Esophagus squamous epithelium (tissue), 5 donors: ENCODE data around the gene NCKAP5. TPM values are rescaled to one million over a fixed set of nuclear protein-coding genes. Genes with fewer than 3 reads are reported as not detected.

Experiments
- DNase-seq: peaks from one replicate; lab custom pipeline; 2025; lab: John Stamatoyannopoulos, UW
- H3K27ac ChIP-seq, 4 donors: fragments of 200-600 bp; sonication (generic); one replicate each; pipeline ENCODE4 v1.5.1; 2016 to 2019; ENCODE audit warnings: mild to moderate bottlenecking in 1 of 4
- H3K27me3 ChIP-seq, 4 donors: fragments of 200-600 bp; sonication (generic); 1 replicate in 3 of 4; 2 replicates in 1 of 4; pipeline versions ENCODE4 v1.5.1 to v1.6.0; 2017 to 2021; ENCODE audit warnings: antibody characterized with exemption in 1 of 4
- H3K36me3 ChIP-seq, 3 donors: fragments of 200-600 bp; sonication (generic); one replicate each; pipeline ENCODE4 v1.5.1; 2016 to 2019
- H3K4me1 ChIP-seq, 3 donors: fragments of 200-600 bp; sonication (generic); one replicate each; pipeline ENCODE4 v1.5.1; 2017 to 2019
- H3K4me3 ChIP-seq, 4 donors: fragments of 200-600 bp; sonication (generic); 1 replicate in 3 of 4; 2 replicates in 1 of 4; pipeline ENCODE4 v1.5.1; 2016 to 2019; ENCODE audit warnings: mild to moderate bottlenecking in 2 of 4, moderate library complexity in 1 of 4
- H3K9me3 ChIP-seq, 3 donors: fragments of 200-600 bp; sonication (generic); one replicate each; pipeline ENCODE4 v1.5.1; 2016 to 2019
- CTCF ChIP-seq, 6 experiments: fragments of 450-650 bp in 4 of 6; fragments of 200-600 bp in 2 of 6; sonication (generic) in 2 of 6; IDR thresholded peaks; one replicate each; pipeline ENCODE4 v1.5.1; 2016 to 2019; ENCODE audit warnings: antibody characterized with exemption in 6 of 6, mild to moderate bottlenecking in 4 of 6, moderate library complexity in 4 of 6
- POLR2A ChIP-seq, 4 donors: fragments of 450-650 bp; IDR thresholded peaks; one replicate each; pipeline ENCODE4 v1.6.1; 2017; ENCODE audit warnings: antibody characterized with exemption in 4 of 4, mild to moderate bottlenecking in 4 of 4, moderate library complexity in 3 of 4
- WGBS, 2 donors: methylation state at CpG; one replicate each; pipeline ENCODE4 v1.1.5; 2018; 5-methylcytosine and 5-hydroxymethylcytosine counted together
- intact Hi-C: fragments of 100-400 bp; cut with DNase I; formaldehyde crosslinking; loops from one replicate; pipeline ENCODE4 v1.15.0; 2022
- total RNA-seq, 4 donors: library from RNA; depleted of rRNA; stranded (reverse); fragments of >200 nt; gene quantifications; one replicate each; pipeline ENCODE4 v1.1.0, GENCODE V29; 2016
- donor health status: DM: yes; HTN: yes; CAD: no.

The NCKAP5 gene
- total RNA-seq, 4 donors from 2014 or later = 4.5 to 6.9 (median 5.3) TPM

- TF ChIP-seq CTCF (IDR thresholded peaks at IDR 0.05) = no peak
- TF ChIP-seq POLR2A (IDR thresholded peaks at IDR 0.05) = no peak
- intact Hi-C loops = no loop called here
- 93 to 95% methylated on average over 2 of the region's 2 CpGs for WGBS, 2 donors
Measured at GRCh38 chr2:132678483-132678882, 889.8 kb downstream of the NCKAP5 start.

GRCh38 chr2:132677661-132678060, 890.6 kb downstream of the NCKAP5 start:
- H3K36me3 ChIP-seq = no peaks in the 10 kb centered on the region
- TF ChIP-seq POLR2A (IDR thresholded peaks at IDR 0.05) = no peak
- no peak for TF ChIP-seq CTCF (IDR thresholded peaks at IDR 0.05)
- no peaks in the 10 kb centered on the region for H3K4me1 ChIP-seq
- no peak for DNase-seq
- H3K4me3 ChIP-seq = no peak overlapping the region
- H3K9me3 ChIP-seq = no peaks in the 10 kb centered on the region
- intact Hi-C loops = no loop called here
- H3K27me3 ChIP-seq = no peaks in the 10 kb centered on the region
- WGBS, 2 donors = 76 to 89% methylated on average over 5 of the region's 5 CpGs
- no peak overlapping the region for H3K27ac ChIP-seq

More at GRCh38 chr2:132678483-132678882, 889.8 kb downstream of the NCKAP5 start:
- H3K4me3 ChIP-seq = no peak overlapping the region
- H3K4me1 ChIP-seq = no peaks in the 10 kb centered on the region
- no peak for DNase-seq
- H3K27me3 ChIP-seq = no peaks in the 10 kb centered on the region
- no peak overlapping the region for H3K27ac ChIP-seq
- H3K36me3 ChIP-seq = no peaks in the 10 kb centered on the region
- no peaks in the 10 kb centered on the region for H3K9me3 ChIP-seq

GRCh38 chr2:132676999-132677398, 891.3 kb downstream of the NCKAP5 start:
- intact Hi-C loops = no loop called here
- Histone ChIP-seq H3K4me1 (no peaks in the 10 kb centered on the region), H3K27me3 (no peaks in the 10 kb centered on the region), H3K36me3 (no peaks in the 10 kb centered on the region), H3K4me3 (no peak overlapping the region), H3K9me3 (no peaks in the 10 kb centered on the region), H3K27ac (no peak overlapping the region)
- 43 to 56% methylated on average over 2 of the region's 2 CpGs for WGBS, 2 donors
- TF ChIP-seq POLR2A (IDR thresholded peaks at IDR 0.05) = no peak
- TF ChIP-seq CTCF (IDR thresholded peaks at IDR 0.05) = peak in 2 of 6 experiments; percentile 19 to 47
- DNase-seq = no peak

- 13 to 24% methylated on average over 23 of the region's 23 CpGs for WGBS, 2 donors
- TF ChIP-seq POLR2A (IDR thresholded peaks at IDR 0.05) = no peak
- Histone ChIP-seq H3K36me3 (no peaks in the 10 kb centered on the region), H3K4me3 (peak overlapping the region; percentile 33 to 66 (median 48)), H3K9me3 (no peaks in the 10 kb centered on the region), H3K4me1 (peaks cover 22 to 36% (median 27%) of the 10 kb centered on the region in 3 donors), H3K27ac (no peak overlapping the region), H3K27me3 (peaks cover 4 to 50% (median 10%) of the 10 kb centered on the region in 4 donors)
- intact Hi-C loops = no loop called here
- DNase-seq = no peak
Measured at GRCh38 chr2:132671151-132671835, 897.0 kb downstream of the NCKAP5 start.

GRCh38 chr2:132670496-132671150, 897.6 kb downstream of the NCKAP5 start:
- Histone ChIP-seq H3K27me3 (peaks cover 4 to 50% (median 10%) of the 10 kb centered on the region in 4 donors), H3K4me3 (peak overlapping the region; percentile 33 to 66 (median 48)), H3K4me1 (peaks cover 22 to 36% (median 27%) of the 10 kb centered on the region in 3 donors), H3K36me3 (no peaks in the 10 kb centered on the region), H3K9me3 (no peaks in the 10 kb centered on the region), H3K27ac (no peak overlapping the region)
- intact Hi-C loops = no loop called here
- WGBS, 2 donors = 4 to 9% methylated on average over 6 to 13 of the region's 44 CpGs
- no peak for DNase-seq
- TF ChIP-seq CTCF (IDR thresholded peaks at IDR 0.05) (no peak), POLR2A (IDR thresholded peaks at IDR 0.05) (no peak)
